Transverse colon (tissue), 4 donors: ENCODE results near the gene ACAP1.
A peak's percentile ranks its signal among the peaks of the same experiment; 100 is the strongest.

Experiments
- POLR2A ChIP-seq: fragments of 450-650 bp; IDR thresholded peaks from one replicate; pipeline ENCODE4 v1.6.1; 2016; ENCODE audit warnings: antibody characterized with exemption, mild to moderate bottlenecking, moderate library complexity
- POLR2AphosphoS5 ChIP-seq, 3 donors: sonication (generic); formaldehyde crosslinking; IDR thresholded peaks; one replicate each; pipeline ENCODE4 v1.6.1; 2016; ENCODE audit warnings: antibody characterized with exemption in 3 of 3
- TF ChIP-seq, protein P1 (sequence below), 5 experiments: fragments of 200-600 bp in 3 of 5; fragments of 450-650 bp in 2 of 5; sonication (generic) in 3 of 5; IDR thresholded peaks; 1 replicate in 2 of 5; 2 replicates in 3 of 5; pipeline ENCODE4 v1.5.1; 2016 to 2017; ENCODE audit warnings: antibody characterized with exemption in 5 of 5, inconsistent platforms in 3 of 5, mild to moderate bottlenecking in 2 of 5, moderate library complexity in 1 of 5

- TF ChIP-seq, protein P1, sequence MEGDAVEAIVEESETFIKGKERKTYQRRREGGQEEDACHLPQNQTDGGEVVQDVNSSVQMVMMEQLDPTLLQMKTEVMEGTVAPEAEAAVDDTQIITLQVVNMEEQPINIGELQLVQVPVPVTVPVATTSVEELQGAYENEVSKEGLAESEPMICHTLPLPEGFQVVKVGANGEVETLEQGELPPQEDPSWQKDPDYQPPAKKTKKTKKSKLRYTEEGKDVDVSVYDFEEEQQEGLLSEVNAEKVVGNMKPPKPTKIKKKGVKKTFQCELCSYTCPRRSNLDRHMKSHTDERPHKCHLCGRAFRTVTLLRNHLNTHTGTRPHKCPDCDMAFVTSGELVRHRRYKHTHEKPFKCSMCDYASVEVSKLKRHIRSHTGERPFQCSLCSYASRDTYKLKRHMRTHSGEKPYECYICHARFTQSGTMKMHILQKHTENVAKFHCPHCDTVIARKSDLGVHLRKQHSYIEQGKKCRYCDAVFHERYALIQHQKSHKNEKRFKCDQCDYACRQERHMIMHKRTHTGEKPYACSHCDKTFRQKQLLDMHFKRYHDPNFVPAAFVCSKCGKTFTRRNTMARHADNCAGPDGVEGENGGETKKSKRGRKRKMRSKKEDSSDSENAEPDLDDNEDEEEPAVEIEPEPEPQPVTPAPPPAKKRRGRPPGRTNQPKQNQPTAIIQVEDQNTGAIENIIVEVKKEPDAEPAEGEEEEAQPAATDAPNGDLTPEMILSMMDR (IDR thresholded peaks at IDR 0.05) = peak in 1 of 5 experiments; percentile 28
- no peak for TF ChIP-seq POLR2AphosphoS5 (IDR thresholded peaks at IDR 0.05)
- TF ChIP-seq POLR2A = no peak
Measured at GRCh38 chr17:7307686-7308624, 28.4 kb upstream of the ACAP1 start.
